GM19240 (cell line): ENCODE results near the gene PEPD.

Experiments
- DNase-seq: peaks from one replicate; pipeline ENCODE4 v3.0.0; 2011; ENCODE audit warnings: low spot score; ENCODE audit not compliant: insufficient read length

PEPD gene

GRCh38 chr19:33365691-33366090, 155.9 kb downstream of the PEPD start:
- DNase-seq: no peak

- DNase-seq: no peak
Observed at GRCh38 chr19:33363476-33363875, 158.1 kb downstream of the PEPD start.

GRCh38 chr19:33362508-33363228, 158.9 kb downstream of the PEPD start:
- DNase-seq: no peak

- DNase-seq: no peak
Observed at GRCh38 chr19:33359581-33359980, 162.0 kb downstream of the PEPD start.

- DNase-seq: no peak
Observed at GRCh38 chr19:33358408-33358807, 163.2 kb downstream of the PEPD start.

GRCh38 chr19:33357556-33357955, 164.0 kb downstream of the PEPD start:
- DNase-seq: no peak

GRCh38 chr19:33355535-33355934, 166.1 kb downstream of the PEPD start:
- DNase-seq: no peak

GRCh38 chr19:33350538-33351309, 170.9 kb downstream of the PEPD start:
- DNase-seq: no peak

GRCh38 chr19:33349319-33350289, 172.0 kb downstream of the PEPD start:
- no peak for DNase-seq

GRCh38 chr19:33348301-33349010, 173.1 kb downstream of the PEPD start:
- no peak for DNase-seq

- DNase-seq: no peak
Observed at GRCh38 chr19:33347300-33347699, 174.3 kb downstream of the PEPD start.

- DNase-seq: no peak
Observed at GRCh38 chr19:33346665-33347064, 174.9 kb downstream of the PEPD start.

GRCh38 chr19:33345163-33345562, 176.4 kb downstream of the PEPD start:
- no peak for DNase-seq

- DNase-seq: no peak
Observed at GRCh38 chr19:33344573-33344925, 177.0 kb downstream of the PEPD start.

- DNase-seq: no peak
Observed at GRCh38 chr19:33343859-33344572, 177.6 kb downstream of the PEPD start.

- DNase-seq: no peak
Observed at GRCh38 chr19:33343301-33343700, 178.3 kb downstream of the PEPD start.

GRCh38 chr19:33340991-33341390, 180.6 kb downstream of the PEPD start:
- no peak for DNase-seq

GRCh38 chr19:33339016-33339984, 182.3 kb downstream of the PEPD start:
- no peak for DNase-seq
